HG02588 (cell line): Measurements from ENCODE around the gene ZNF536.
"Not testable (repeated sequence)": the region's sequence is repeated elsewhere in the genome, so short reads cannot be mapped to it uniquely, and the experiment has no call there.

Source experiments
- ATAC-seq: cut with Tn5 transposase; IDR thresholded peaks from one replicate; pipeline ENCODE4 v1.9.1; 2021; ENCODE audit warnings: mild to moderate bottlenecking, moderate library complexity; ENCODE audit not compliant: unreplicated experiment

Gene ZNF536

GRCh38 chr19:30340771-30341561 is 31.2 kb upstream of the ZNF536 start:
- no peak for ATAC-seq

- ATAC-seq = no peak
These were observed 30.5 kb upstream of the ZNF536 start for GRCh38 chr19:30341611-30342201.

GRCh38 chr19:30342901-30343300 is 29.3 kb upstream of the ZNF536 start:
- no peak for ATAC-seq

- ATAC-seq = no peak
These were observed 27.4 kb upstream of the ZNF536 start for GRCh38 chr19:30344446-30345425.

- ATAC-seq = no peak
These were observed 26.5 kb upstream of the ZNF536 start for GRCh38 chr19:30345686-30346085.

GRCh38 chr19:30346468-30346867 is 25.7 kb upstream of the ZNF536 start:
- ATAC-seq = not testable (repeated sequence)

GRCh38 chr19:30349131-30349730 is 23.0 kb upstream of the ZNF536 start:
- no peak for ATAC-seq

- no peak for ATAC-seq
These were observed 21.2 kb upstream of the ZNF536 start for GRCh38 chr19:30350692-30351663.

- ATAC-seq = no peak
These were observed 20.4 kb upstream of the ZNF536 start for GRCh38 chr19:30351774-30352173.

- ATAC-seq = no peak
These were observed 18.7 kb upstream of the ZNF536 start for GRCh38 chr19:30353394-30353945.

- ATAC-seq = no peak
These were observed 16.6 kb upstream of the ZNF536 start for GRCh38 chr19:30355586-30355985.

- ATAC-seq = no peak
These were observed 15.1 kb upstream of the ZNF536 start for GRCh38 chr19:30356951-30357579.

- ATAC-seq = no peak
These were observed 14.6 kb upstream of the ZNF536 start for GRCh38 chr19:30357580-30357954.

GRCh38 chr19:30358319-30358718 is 13.9 kb upstream of the ZNF536 start:
- ATAC-seq = no peak

GRCh38 chr19:30358821-30359580 is 13.2 kb upstream of the ZNF536 start:
- no peak for ATAC-seq

- no peak for ATAC-seq
These were observed 12.2 kb upstream of the ZNF536 start for GRCh38 chr19:30359936-30360335.

GRCh38 chr19:30360376-30361106 is 11.6 kb upstream of the ZNF536 start:
- ATAC-seq = no peak

GRCh38 chr19:30361107-30361447 is 11.1 kb upstream of the ZNF536 start:
- ATAC-seq = no peak
